PC-3 (cell line): ENCODE results near the gene FBXW9. TPM values are rescaled to one million over a fixed set of nuclear protein-coding genes. Genes with fewer than 3 reads are reported as not detected.

Source experiments
- ATAC-seq: fragments of 200-7000 bp; cut with Tn5 transposase; 2 replicates; pipeline ENCODE4 v1.9.1; 2020; ENCODE audit warnings: mild to moderate bottlenecking, moderate library complexity
- BruUV-seq: library from RNA; stranded (reverse); fragments of 400-500 nt; replicated peaks from 2 replicates; lab custom pipeline; 2021; lab: Mats Ljungman, UMichigan
- CTCF ChIA-PET: fragments of 300-600 bp; sonication (Branson Sonifier 250); formaldehyde crosslinking; loops from one replicate; lab custom pipeline; 2022; ENCODE audit warnings: antibody characterized with exemption; lab: Charles Lee
- POLR2A ChIA-PET: fragments of 300-600 bp; sonication (Branson Sonifier 250); formaldehyde crosslinking; loops from one replicate; lab custom pipeline; 2022; ENCODE audit warnings: antibody characterized with exemption; ENCODE audit not compliant: unreplicated experiment; lab: Charles Lee
- DNase-seq: peaks from one replicate; pipeline ENCODE4 v3.0.0-alpha.2; 2015
- H2AFZ ChIP-seq: fragments of 300-600 bp; sonication (generic); 2 replicates; pipeline ENCODE4 v1.6.0; 2016; ENCODE audit warnings: antibody characterized with exemption, low read length
- H3F3A ChIP-seq: fragments of 300-600 bp; sonication (generic); one replicate; pipeline ENCODE4 v1.6.0; 2017; ENCODE audit warnings: antibody characterized with exemption, low read length, control low read depth, mild to moderate bottlenecking; ENCODE audit not compliant: unreplicated experiment
- H3K27ac ChIP-seq: fragments of 300-600 bp; sonication (generic); 2 replicates; pipeline ENCODE4 v1.5.1; 2016; ENCODE audit warnings: mild to moderate bottlenecking, low read length
- H3K27me3 ChIP-seq: fragments of 300-600 bp; sonication (generic); 2 replicates; pipeline ENCODE4 v1.6.1; 2016; ENCODE audit warnings: low read length, mixed read lengths
- H3K36me3 ChIP-seq: fragments of 300-600 bp; sonication (generic); 2 replicates; pipeline ENCODE4 v1.6.1; 2016; ENCODE audit warnings: low read depth, mixed run types, low read length, mixed read lengths
- H3K4me1 ChIP-seq: fragments of 300-600 bp; sonication (generic); 2 replicates; pipeline ENCODE4 v1.5.1; 2016; ENCODE audit warnings: low read length; ENCODE audit not compliant: insufficient read depth
- H3K4me2 ChIP-seq: fragments of 300-600 bp; sonication (generic); 2 replicates; pipeline ENCODE4 v1.6.0; 2016; ENCODE audit warnings: low read length
- H3K4me3 ChIP-seq: fragments of 300-600 bp; sonication (generic); 2 replicates; pipeline ENCODE4 v1.5.1; 2016; ENCODE audit warnings: mild to moderate bottlenecking, low read length, mixed read lengths
- H3K79me2 ChIP-seq: fragments of 300-600 bp; sonication (generic); 2 replicates; pipeline ENCODE4 v1.6.1; 2017; ENCODE audit warnings: low read length, mixed read lengths
- H3K9ac ChIP-seq: fragments of 300-600 bp; sonication (generic); 2 replicates; pipeline ENCODE4 v1.6.0; 2016; ENCODE audit warnings: mild to moderate bottlenecking, low read length
- H3K9me2 ChIP-seq: fragments of 300-600 bp; sonication (generic); replicated peaks from 2 replicates; pipeline ENCODE4 v1.6.1; 2016; ENCODE audit warnings: mixed run types, low read length, mixed read lengths
- H3K9me3 ChIP-seq: fragments of 300-600 bp; sonication (generic); 2 replicates; pipeline ENCODE4 v1.6.1; 2016; ENCODE audit warnings: low read length, mixed read lengths
- H4K20me1 ChIP-seq: fragments of 300-600 bp; sonication (generic); 2 replicates; pipeline ENCODE4 v1.6.1; 2016; ENCODE audit warnings: low read length, mixed read lengths
- CTCF ChIP-seq: fragments of 300-600 bp; sonication (generic); conservative IDR thresholded peaks from 2 replicates; pipeline ENCODE4 v1.5.1; 2017; ENCODE audit warnings: antibody characterized with exemption, low read depth, mild to moderate bottlenecking, low read length
- EZH2 ChIP-seq: fragments of 300-600 bp; sonication (generic); IDR thresholded peaks from one replicate; pipeline ENCODE4 v1.6.1; 2017; ENCODE audit warnings: antibody characterized with exemption, mild to moderate bottlenecking, low read length; ENCODE audit not compliant: unreplicated experiment
- EZH2phosphoT487 ChIP-seq: fragments of 300-600 bp; sonication (generic); IDR thresholded peaks from 2 replicates; pipeline ENCODE4 v1.6.1; 2018; ENCODE audit warnings: mild to moderate bottlenecking, antibody characterized with exemption, low read length, borderline replicate concordance
- intact Hi-C: fragments of 100-400 bp; cut with micrococcal nuclease; formaldehyde crosslinking; loops from 2 replicates; pipeline ENCODE4 v1.9.0; 2023
- total RNA-seq: library from RNA; depleted of rRNA; stranded (reverse); fragments of >200 nt; gene quantifications from 2 replicates; pipeline ENCODE4 v1.2.3, GENCODE V29; 2014

The FBXW9 gene
- total RNA-seq, 1 experiment from 2014 or later, result 27.5 TPM

DNA sequence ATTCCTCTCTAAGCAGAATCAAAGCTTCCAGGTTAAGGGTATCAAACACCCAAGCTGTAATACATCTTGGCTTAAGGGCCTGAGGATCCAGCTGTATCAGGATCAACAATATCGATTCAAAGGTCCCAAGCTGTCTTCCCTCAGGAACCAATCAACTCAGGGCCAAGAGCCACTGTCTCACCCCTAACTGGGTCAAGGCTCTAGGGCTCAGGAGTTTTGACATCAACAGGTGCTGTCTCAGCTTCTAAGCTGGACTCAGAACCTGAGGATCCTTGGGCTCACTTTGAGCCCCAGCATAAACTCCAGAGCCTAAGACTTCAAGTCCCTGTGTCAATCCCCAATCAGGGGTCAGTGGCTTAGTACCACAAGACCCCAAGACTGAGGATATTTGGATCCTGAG is 917 bp downstream of the FBXW9 start:
- TF ChIP-seq EZH2phosphoT487 (no peak), CTCF (no peak)
- H3K27me3 ChIP-seq, result no peaks in the 10 kb centered on the region
- no peaks in the 10 kb centered on the region for H3K9me2 ChIP-seq
- H3K4me1 ChIP-seq, result peaks cover 15% of the 10 kb centered on the region
- H3K36me3 ChIP-seq, result peaks cover 11% of the 10 kb centered on the region
- ATAC-seq (no peak), DNase-seq (no peak)
- ChIA-PET POLR2A (no interaction called here), CTCF (no interaction called here)
- intact Hi-C loops, result no loop called here
- peak overlapping the region; percentile 82 for H3K9ac ChIP-seq
- BruUV-seq, result no TSS peak
- no peaks in the 10 kb centered on the region for H3F3A ChIP-seq
- peak overlapping the region; percentile 83 for H3K4me3 ChIP-seq
- H3K9me3 ChIP-seq, result no peaks in the 10 kb centered on the region
- no peaks in the 10 kb centered on the region for H4K20me1 ChIP-seq
- H3K4me2 ChIP-seq, result peak overlapping the region; percentile 96
- no peak overlapping the region for H2AFZ ChIP-seq
- H3K27ac ChIP-seq, result no peak overlapping the region
- H3K79me2 ChIP-seq, result peaks cover 14% of the 10 kb centered on the region

DNA sequence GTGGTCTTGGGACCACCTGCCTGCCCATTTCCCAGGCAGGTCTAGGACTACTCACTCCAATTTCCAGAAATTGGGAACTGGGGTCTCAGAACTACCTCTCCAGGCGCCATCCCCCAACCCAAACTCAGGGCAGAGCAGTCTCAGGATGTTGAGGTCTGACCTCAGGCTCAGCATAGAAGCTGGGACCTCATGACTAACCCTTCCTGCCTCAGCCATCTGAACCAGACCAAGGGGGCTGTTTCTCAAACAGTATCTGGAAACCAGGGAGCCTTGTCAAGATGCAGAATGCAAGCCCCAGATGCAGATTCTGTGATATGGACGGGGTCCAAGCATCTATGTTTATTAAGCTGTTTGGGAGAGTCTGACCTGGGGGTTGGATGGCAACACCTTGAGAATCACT is 1.3 kb downstream of the FBXW9 start:
- POLR2A ChIA-PET, result no interaction called here
- H3K4me2 ChIP-seq, result peak overlapping the region; percentile 96

DNA sequence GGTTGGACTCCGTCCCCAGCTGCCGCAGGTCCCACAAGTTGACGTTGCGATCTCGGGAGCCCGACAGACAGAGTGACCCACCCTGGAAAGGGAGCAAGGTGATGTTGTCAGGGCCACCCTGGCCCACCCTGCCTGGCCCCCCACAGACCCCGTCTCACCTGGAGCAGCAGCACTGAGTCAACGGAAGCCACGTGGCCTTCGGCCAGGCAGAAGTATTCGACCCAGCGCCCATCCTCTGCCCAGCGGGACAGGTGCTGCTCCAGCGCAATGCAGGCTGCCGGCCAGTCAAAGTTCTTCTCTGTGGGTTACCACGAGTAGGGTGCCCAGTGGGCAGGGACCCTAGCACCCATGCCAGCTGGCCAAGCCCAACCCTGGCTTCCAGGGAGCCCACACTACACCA is 1.8 kb downstream of the FBXW9 start:
- H3K27ac ChIP-seq, result no peak overlapping the region
- H3K4me1 ChIP-seq, result peaks cover 15% of the 10 kb centered on the region
- H3K36me3 ChIP-seq, result peaks cover 7% of the 10 kb centered on the region
- TF ChIP-seq EZH2 (no peak), EZH2phosphoT487 (no peak), CTCF (no peak)
- no peak overlapping the region; the same call in 1 of the 2 replicates for H3K4me2 ChIP-seq
- peaks cover 14% of the 10 kb centered on the region for H3K79me2 ChIP-seq
- no peak overlapping the region for H3K4me3 ChIP-seq
- H4K20me1 ChIP-seq, result no peaks in the 10 kb centered on the region
- POLR2A ChIA-PET, result no interaction called here
- intact Hi-C loops, result no loop called here
- no peak overlapping the region for H3K9ac ChIP-seq
- DNase-seq (no peak), ATAC-seq (no peak)
- no TSS peak for BruUV-seq
- H3K9me2 ChIP-seq, result no peaks in the 10 kb centered on the region
- CTCF ChIA-PET, result no interaction called here
- no peaks in the 10 kb centered on the region for H3K27me3 ChIP-seq
- no peaks in the 10 kb centered on the region for H3K9me3 ChIP-seq
- H2AFZ ChIP-seq, result no peak overlapping the region
- H3F3A ChIP-seq, result no peaks in the 10 kb centered on the region

More for the DNA sequence above, 1.3 kb downstream of the FBXW9 start:
- ATAC-seq, result no peak
- Histone ChIP-seq H3K9me3 (no peaks in the 10 kb centered on the region), H3K27me3 (no peaks in the 10 kb centered on the region), H3K36me3 (peaks cover 9% of the 10 kb centered on the region), H3F3A (no peaks in the 10 kb centered on the region), H4K20me1 (no peaks in the 10 kb centered on the region), H3K27ac (no peak overlapping the region), H2AFZ (no peak overlapping the region), H3K4me3 (no peak overlapping the region; the same call in 1 of the 2 replicates), H3K79me2 (peaks cover 14% of the 10 kb centered on the region), H3K4me1 (peaks cover 15% of the 10 kb centered on the region), H3K9ac (no peak overlapping the region), H3K9me2 (no peaks in the 10 kb centered on the region)
- no peak for DNase-seq
- intact Hi-C loops, result no loop called here
- BruUV-seq, result no TSS peak
- TF ChIP-seq EZH2 (no peak), EZH2phosphoT487 (no peak), CTCF (no peak)
- CTCF ChIA-PET, result no interaction called here
